LNCAP (cell line): ENCODE results near the gene RNF125.

Experiments
- CTCF ChIP-seq: fragments of 450-650 bp; IDR thresholded peaks from 2 replicates; pipeline ENCODE4 v1.5.1; 2017; ENCODE audit warnings: mild to moderate bottlenecking

RNF125 gene

GRCh38 chr18:32096946-32097345 is 78.3 kb downstream of the RNF125 start:
- TF ChIP-seq CTCF = no peak

GRCh38 chr18:32104516-32104915 is 85.9 kb downstream of the RNF125 start:
- no peak for TF ChIP-seq CTCF

- no peak for TF ChIP-seq CTCF
Observed at GRCh38 chr18:32110005-32110404, 91.4 kb downstream of the RNF125 start.

GRCh38 chr18:32111706-32112105 is 93.1 kb downstream of the RNF125 start:
- no peak for TF ChIP-seq CTCF

- TF ChIP-seq CTCF = no peak
Observed at GRCh38 chr18:32112826-32113225, 94.2 kb downstream of the RNF125 start.

- no peak for TF ChIP-seq CTCF
Observed at GRCh38 chr18:32114293-32114942, 95.8 kb downstream of the RNF125 start.

GRCh38 chr18:32122039-32122438 is 103.4 kb downstream of the RNF125 start:
- no peak for TF ChIP-seq CTCF
